DND-41 (cell line): ENCODE measurements around the gene GAD1.

Experiments used
- CTCF ChIP-seq: IDR thresholded peaks from 2 replicates; pipeline ENCODE4 v1.5.1; 2012; ENCODE audit warnings: borderline replicate concordance, low read length, moderate library complexity, mild to moderate bottlenecking; ENCODE audit not compliant: poor library complexity, severe bottlenecking; ENCODE audit errors: extremely low read depth
- EZH2 ChIP-seq: IDR thresholded peaks from 3 replicates; pipeline ENCODE4 v1.6.1; 2012; ENCODE audit warnings: borderline replicate concordance, low read depth, mild to moderate bottlenecking, moderate library complexity, low read length, inconsistent platforms; ENCODE audit not compliant: severe bottlenecking

DNA sequence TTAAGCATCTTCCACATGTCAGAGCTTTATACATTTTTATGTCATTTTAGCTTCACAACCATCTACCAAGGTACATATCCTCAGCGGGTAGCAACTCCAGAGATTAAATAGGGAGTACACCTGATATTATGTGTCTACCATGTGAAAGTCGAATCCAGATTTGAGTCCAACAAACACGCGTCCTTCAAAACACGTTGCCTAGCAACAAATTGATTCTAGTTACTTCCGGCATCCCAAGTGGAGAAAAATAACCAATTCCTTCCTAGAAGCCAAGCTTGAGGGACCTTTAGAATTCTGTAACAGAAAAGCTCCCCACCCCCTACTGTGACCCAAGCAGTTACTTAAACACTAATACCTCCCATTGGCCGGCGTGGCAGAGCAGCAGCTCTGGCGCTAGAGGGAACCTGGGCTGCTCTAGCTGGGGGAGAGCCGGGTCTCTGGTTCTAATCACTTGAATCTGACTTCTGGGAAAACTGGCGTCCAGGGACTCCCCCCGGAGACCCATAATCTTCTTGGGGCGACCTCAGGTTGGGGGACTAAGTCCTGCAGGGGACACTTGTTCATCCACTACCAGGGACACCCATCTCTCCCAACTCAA, 46.6 kb upstream of the GAD1 start, which contains the start of gene ERICH2:
- TF ChIP-seq CTCF (no peak), EZH2 (no peak)
